HepG2 (cell line): ENCODE results near the gene RAD9A. TPM values are rescaled to one million over a fixed set of nuclear protein-coding genes. Genes with fewer than 3 reads are reported as not detected.

Experiments used
- AGO1 ChIP-seq: fragments of 200-400 bp; formaldehyde crosslinking; IDR thresholded peaks from 2 replicates; pipeline ENCODE4 v1.6.1; 2017; ENCODE audit warnings: mild to moderate bottlenecking, low read depth, low read length, moderate library complexity; ENCODE audit not compliant: poor library complexity, severe bottlenecking
- ARNT ChIP-seq: fragments of 450-650 bp; IDR thresholded peaks from 2 replicates; pipeline ENCODE4 v1.6.1; 2017
- ATAD3A ChIP-seq: sonication (generic); formaldehyde crosslinking; IDR thresholded peaks from 2 replicates; pipeline ENCODE4 v1.4.0; 2020; ENCODE audit warnings: missing genetic modification reagents
- BORCS8-MEF2B ChIP-seq: sonication (generic); formaldehyde crosslinking; IDR thresholded peaks from 2 replicates; pipeline ENCODE4 v1.8.0; 2022; ENCODE audit warnings: mild to moderate bottlenecking, missing genetic modification reagents
- ETS1 ChIP-seq: sonication (generic); formaldehyde crosslinking; IDR thresholded peaks from 2 replicates; pipeline ENCODE4 v1.4.0; 2020; ENCODE audit warnings: missing genetic modification reagents
- FOSL2 ChIP-seq: sonication (generic); formaldehyde crosslinking; IDR thresholded peaks from 2 replicates; pipeline ENCODE4 v1.4.0; 2020; ENCODE audit warnings: missing genetic modification reagents
- LRRFIP1 ChIP-seq: sonication (generic); formaldehyde crosslinking; conservative IDR thresholded peaks from 2 replicates; pipeline ENCODE4 v1.4.0; 2020; ENCODE audit warnings: missing genetic modification reagents
- MBNL3 ChIP-seq: fragments of 250-450 bp; sonication (Bioruptor Pico); conservative IDR thresholded peaks from 2 replicates; pipeline ENCODE4 v1.8.0; 2022; ENCODE audit warnings: mild to moderate bottlenecking, inconsistent platforms
- MIXL1 ChIP-seq: IDR thresholded peaks from 2 replicates; pipeline ENCODE4 v1.6.1; 2016
- PHB2 ChIP-seq: fragments of 450-650 bp; IDR thresholded peaks from 2 replicates; pipeline ENCODE4 v1.6.1; 2018; ENCODE audit not compliant: partially characterized antibody
- PRMT3 ChIP-seq: sonication (generic); formaldehyde crosslinking; IDR thresholded peaks from 2 replicates; pipeline ENCODE4 v1.8.1; 2022; ENCODE audit warnings: low read depth, mild to moderate bottlenecking, moderate library complexity, missing genetic modification reagents, borderline replicate concordance
- RELA ChIP-seq: sonication (generic); formaldehyde crosslinking; IDR thresholded peaks from 2 replicates; pipeline ENCODE4 v1.4.0; 2020; ENCODE audit warnings: missing genetic modification reagents
- SCMH1 ChIP-seq: sonication (generic); formaldehyde crosslinking; IDR thresholded peaks from 2 replicates; pipeline ENCODE4 v1.9.0; 2021; ENCODE audit warnings: missing genetic modification reagents, mild to moderate bottlenecking, borderline replicate concordance
- TAF1 ChIP-seq: sonication (generic); formaldehyde crosslinking; IDR thresholded peaks from 2 replicates; pipeline ENCODE4 v1.4.0; 2020; ENCODE audit warnings: missing genetic modification reagents
- USF2 ChIP-seq, 2 experiments: sonication (generic) in 1 of 2; formaldehyde crosslinking in 1 of 2; IDR thresholded peaks; 2 replicates each; pipeline versions ENCODE4 v1.5.1 to v1.6.1; 2011 to 2020; ENCODE audit warnings: borderline replicate concordance in 1 of 2, low read depth in 1 of 2, low read length in 1 of 2, mild to moderate bottlenecking in 1 of 2, missing genetic modification reagents in 1 of 2, moderate library complexity in 1 of 2
- ZNF225 ChIP-seq: sonication (generic); formaldehyde crosslinking; IDR thresholded peaks from 2 replicates; pipeline ENCODE4 v1.4.0; 2020; ENCODE audit warnings: mild to moderate bottlenecking, missing genetic modification reagents
- ZNF674 ChIP-seq: sonication (generic); formaldehyde crosslinking; IDR thresholded peaks from 2 replicates; pipeline ENCODE4 v1.5.0; 2020; ENCODE audit warnings: low read depth, mild to moderate bottlenecking, missing genetic modification reagents
- ZNF7 ChIP-seq: IDR thresholded peaks from 2 replicates; pipeline ENCODE4 v1.6.1; 2016; ENCODE audit warnings: missing biosample characterization, missing genetic modification reagents
- ZNF768 ChIP-seq: sonication (generic); formaldehyde crosslinking; IDR thresholded peaks from 2 replicates; pipeline ENCODE4 v1.4.0; 2020; ENCODE audit warnings: missing genetic modification reagents
- ZNF790 ChIP-seq: sonication (generic); formaldehyde crosslinking; IDR thresholded peaks from 2 replicates; pipeline ENCODE4 v1.8.0; 2022; ENCODE audit warnings: missing genetic modification reagents, mild to moderate bottlenecking, borderline replicate concordance
- ZSCAN20 ChIP-seq: sonication (generic); formaldehyde crosslinking; IDR thresholded peaks from 2 replicates; pipeline ENCODE4 v1.4.0; 2020; ENCODE audit warnings: missing genetic modification reagents, mild to moderate bottlenecking, borderline replicate concordance
- ZZZ3 ChIP-seq: sonication (generic); formaldehyde crosslinking; IDR thresholded peaks from 2 replicates; pipeline ENCODE4 v1.4.0; 2020; ENCODE audit warnings: missing genetic modification reagents, mild to moderate bottlenecking, borderline replicate concordance
- polyA plus RNA-seq, 8 experiments: library from polyadenylated mRNA; depleted of rRNA in 3 of 8; stranded (reverse) in 7 of 8; unstranded in 1 of 8; fragments of >200 nt; fragmentation: Illumina TruSeq in 4 of 8; extraction: Trizol in 4 of 8; gene quantifications; 2 replicates each; pipeline versions ENCODE4 v1.2.1 to v1.2.3, GENCODE V29; 2011 to 2016; ENCODE audit warnings: low read depth in 4 of 8, missing spikeins in 1 of 8, mixed read lengths in 1 of 8; ENCODE audit not compliant: insufficient read depth in 1 of 8
- total RNA-seq, 5 experiments: library from RNA; depleted of rRNA; stranded (reverse); fragments of >200 nt; fragmentation: Illumina TruSeq; extraction: Trizol; gene quantifications; 2 replicates each; pipeline ENCODE4 v1.2.3, GENCODE V29; 2016; ENCODE audit warnings: low read depth in 1 of 5
- TF ChIP-seq, protein P1 (sequence below): sonication (generic); formaldehyde crosslinking; IDR thresholded peaks from 2 replicates; pipeline ENCODE4 v1.8.0; 2022; ENCODE audit warnings: missing genetic modification reagents, low read depth, mild to moderate bottlenecking, borderline replicate concordance
- TF ChIP-seq, protein P2 (sequence below): sonication (generic); formaldehyde crosslinking; IDR thresholded peaks from 2 replicates; pipeline ENCODE4 v1.8.0; 2022; ENCODE audit warnings: missing genetic modification reagents, mild to moderate bottlenecking, inconsistent platforms, borderline replicate concordance

RAD9A gene
- total and polyA plus RNA-seq, 2 of the 13 experiments (the other 11 are each of a cell fraction or from before 2014, with no cell fraction given) = 10.1 to 15.7 TPM

- TF ChIP-seq ZZZ3 (CRISPR knock-in tag) (no peak), RELA (CRISPR knock-in tag) (no peak), MBNL3 (CRISPR knock-in tag) (no peak), ATAD3A (CRISPR knock-in tag) (no peak), ETS1 (CRISPR knock-in tag) (no peak), MIXL1 (CRISPR knock-in tag) (no peak), ZNF7 (CRISPR knock-in tag) (no peak), FOSL2 (CRISPR knock-in tag) (no peak), PRMT3 (CRISPR knock-in tag) (no peak), SCMH1 (no peak), ZNF225 (CRISPR knock-in tag) (peak; percentile 28; the same call in 1 of the 2 replicates), LRRFIP1 (CRISPR knock-in tag) (no peak), ZSCAN20 (CRISPR knock-in tag) (no peak), TAF1 (peak; percentile 6; the same call in 1 of the 2 replicates), PHB2 (no peak), ZNF768 (CRISPR knock-in tag) (no peak), USF2 (IDR thresholded peaks at IDR 0.05; ENCODE audit: low read depth, low read length) (no peak), USF2 (CRISPR knock-in tag; IDR thresholded peaks at IDR 0.05; ENCODE audit: borderline replicate concordance) (no peak), ARNT (no peak), AGO1 (no peak), ZNF674 (CRISPR knock-in tag) (no peak), BORCS8-MEF2B (CRISPR knock-in tag) (no peak), ZNF790 (CRISPR knock-in tag) (no peak)
- TF ChIP-seq, protein P1, sequence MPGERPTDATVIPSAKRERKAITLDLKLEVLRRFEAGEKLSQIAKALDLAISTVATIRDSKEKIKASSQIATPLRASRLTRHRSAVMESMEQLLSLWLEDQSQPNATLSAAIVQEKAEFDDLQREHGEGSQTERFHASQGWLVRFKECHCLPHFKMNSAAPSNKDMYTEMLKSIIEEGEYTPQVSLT (CRISPR knock-in tag) = no peak
- TF ChIP-seq, protein P2, sequence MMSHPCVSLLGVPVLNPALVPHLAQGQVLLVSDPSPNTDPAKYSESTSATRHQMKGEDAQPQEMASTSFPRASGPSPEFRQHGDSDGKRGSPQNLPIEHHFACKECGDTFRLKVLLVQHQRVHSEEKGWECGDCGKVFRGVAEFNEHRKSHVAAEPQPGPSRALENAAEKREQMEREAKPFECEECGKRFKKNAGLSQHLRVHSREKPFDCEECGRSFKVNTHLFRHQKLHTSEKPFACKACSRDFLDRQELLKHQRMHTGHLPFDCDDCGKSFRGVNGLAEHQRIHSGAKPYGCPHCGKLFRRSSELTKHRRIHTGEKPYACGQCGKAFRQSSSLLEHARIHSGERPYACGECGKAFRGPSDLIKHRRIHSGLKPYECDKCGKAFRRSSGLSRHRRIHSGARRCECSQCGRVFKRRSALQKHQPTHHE (CRISPR knock-in tag) = no peak
These were observed 9.2 kb downstream of the RAD9A start (continued) for GRCh38 chr11:67400942-67401494.
